ENCODE data around the gene ROBO1. TPM values are rescaled to one million over a fixed set of nuclear protein-coding genes. Genes with fewer than 3 reads are reported as not detected.

ROBO1 gene
- total RNA-seq, 8 experiments from 2014 or later, result 45.0 to 147 (median 67.8) TPM

DNA sequence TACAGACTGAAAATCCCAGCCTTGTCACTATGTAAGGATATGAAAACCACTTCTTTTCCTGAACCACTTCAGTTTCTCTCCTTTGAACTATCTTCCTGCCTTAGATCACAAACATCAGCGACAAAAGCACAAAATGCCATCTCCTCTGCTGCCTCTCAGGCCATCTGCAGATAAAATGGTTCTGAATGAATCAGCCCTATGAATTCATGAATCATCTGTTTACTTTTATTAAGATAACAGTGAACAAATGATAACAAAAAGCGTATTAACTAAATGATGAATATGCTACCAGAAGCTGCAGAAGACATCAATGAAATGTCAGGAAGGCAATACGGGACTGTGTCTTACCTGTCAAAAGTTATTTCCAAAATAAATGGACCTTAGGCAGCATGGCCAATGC, 928.1 kb downstream of the ROBO1 start:
- H3K4me1 ChIP-seq (replicated peaks in 1 of 2), result peaks cover 0 to 12% of the 10 kb centered on the region in 2 donors
- WGBS, 10 experiments, result 20 to 100% (median 61%) methylated on average over 1 to 3 of the region's 3 CpGs
- in situ Hi-C loops (cut with MboI; ENCODE audit: low pct_unique_long_range_greater_than_20kb in 2 of 9, low sequenced_read_pairs in 9 of 9, unreplicated experiment in 9 of 9), result no loop called here
- no peak overlapping the region for H3K4me3 ChIP-seq
- H3K27ac ChIP-seq, result no peak overlapping the region
- no peak for ATAC-seq (replicated peaks in 6 of 8)

DNA sequence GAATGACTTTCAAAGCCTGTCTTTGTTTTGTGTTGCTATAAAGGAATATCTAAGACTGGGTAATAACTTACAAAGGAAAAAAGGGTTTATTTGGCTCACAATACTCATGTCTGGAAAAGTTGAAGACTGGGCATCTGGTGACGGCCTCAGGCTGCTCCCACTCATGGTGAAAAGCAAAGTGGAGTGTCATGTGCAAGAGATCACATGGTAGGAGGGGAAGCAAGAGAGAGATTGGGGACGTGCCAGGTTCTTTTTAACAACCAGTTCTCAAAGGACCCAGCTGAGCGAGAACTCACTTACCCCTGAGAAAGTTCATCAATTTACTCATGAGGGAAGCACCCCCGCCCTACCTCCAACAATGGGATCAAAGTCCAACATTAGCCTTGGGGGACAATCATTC, 929.4 kb downstream of the ROBO1 start:
- Histone ChIP-seq H3K27ac (no peak overlapping the region), H3K4me1 (replicated peaks in 1 of 2) (no peaks in the 10 kb centered on the region), H3K4me3 (no peak overlapping the region)
- in situ Hi-C loops (cut with MboI; ENCODE audit: low pct_unique_long_range_greater_than_20kb in 2 of 9, low sequenced_read_pairs in 9 of 9, unreplicated experiment in 9 of 9), result no loop called here
- no peak for ATAC-seq (replicated peaks in 6 of 8)
- 90 to 100% (median 100%) methylated on average over 1 to 4 of the region's 4 CpGs; no CpG with 5 or more reads in 3 of the 10 experiments for WGBS, 10 experiments

DNA sequence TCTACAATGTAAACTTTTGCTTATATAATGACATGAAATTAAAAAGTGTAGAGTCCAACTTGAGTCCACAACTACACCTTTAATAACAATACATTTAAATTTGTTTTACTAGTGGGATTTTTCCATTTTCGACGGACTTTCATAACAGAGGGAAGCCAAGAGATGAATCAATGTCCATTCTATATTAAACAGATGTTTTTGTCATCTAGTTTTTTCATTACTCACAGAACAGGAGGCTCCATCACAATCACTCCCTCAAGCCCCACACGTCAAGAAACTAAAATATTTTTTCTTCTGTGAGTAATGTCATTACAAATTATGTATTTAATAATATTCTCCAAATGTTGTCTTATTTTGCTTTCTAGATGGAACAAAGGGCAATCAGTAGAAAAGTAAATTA, 932.9 kb downstream of the ROBO1 start:
- Histone ChIP-seq H3K4me1 (replicated peaks in 1 of 2) (no peaks in the 10 kb centered on the region), H3K27ac (no peak overlapping the region), H3K4me3 (no peak overlapping the region)
- in situ Hi-C loops (cut with MboI; ENCODE audit: low pct_unique_long_range_greater_than_20kb in 2 of 9, low sequenced_read_pairs in 9 of 9, unreplicated experiment in 9 of 9), result no loop called here
- ATAC-seq (replicated peaks in 6 of 8), result no peak
- WGBS, 10 experiments, result 33 to 100% (median 94%) methylated on average over 1 to 3 of the region's 3 CpGs; no CpG with 5 or more reads in 1 of the 10 experiments

DNA sequence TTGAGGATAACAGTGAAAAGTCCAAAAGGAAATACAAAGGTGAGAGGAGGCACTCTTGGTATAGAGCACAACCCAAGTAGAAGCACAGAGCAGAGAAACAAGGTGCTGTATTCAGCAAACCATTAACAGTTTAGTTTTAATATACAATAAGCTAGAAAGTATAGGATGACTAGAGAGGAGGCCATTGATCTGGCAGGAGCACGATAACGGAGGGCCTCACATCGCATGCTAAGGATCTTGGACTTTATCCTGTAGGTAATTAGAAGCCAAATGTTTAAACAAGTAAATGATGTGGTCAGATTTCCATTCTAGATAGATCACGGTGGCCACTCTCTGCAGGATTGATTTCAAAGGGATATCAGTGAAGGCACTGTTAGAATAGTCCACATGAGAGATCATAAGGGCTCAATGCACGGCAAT, 935.0 kb downstream of the ROBO1 start:
- in situ Hi-C loops (cut with MboI; ENCODE audit: low pct_unique_long_range_greater_than_20kb in 2 of 9, low sequenced_read_pairs in 9 of 9, unreplicated experiment in 9 of 9), result no loop called here
- WGBS, 10 experiments, result 86 to 100% (median 94%) methylated on average over 1 to 5 of the region's 5 CpGs
- no peak overlapping the region for H3K27ac ChIP-seq
- no peak for ATAC-seq (replicated peaks in 6 of 8)
- H3K4me1 ChIP-seq (replicated peaks in 1 of 2), result peaks cover 0 to 5% of the 10 kb centered on the region in 2 donors
- no peak overlapping the region for H3K4me3 ChIP-seq

DNA sequence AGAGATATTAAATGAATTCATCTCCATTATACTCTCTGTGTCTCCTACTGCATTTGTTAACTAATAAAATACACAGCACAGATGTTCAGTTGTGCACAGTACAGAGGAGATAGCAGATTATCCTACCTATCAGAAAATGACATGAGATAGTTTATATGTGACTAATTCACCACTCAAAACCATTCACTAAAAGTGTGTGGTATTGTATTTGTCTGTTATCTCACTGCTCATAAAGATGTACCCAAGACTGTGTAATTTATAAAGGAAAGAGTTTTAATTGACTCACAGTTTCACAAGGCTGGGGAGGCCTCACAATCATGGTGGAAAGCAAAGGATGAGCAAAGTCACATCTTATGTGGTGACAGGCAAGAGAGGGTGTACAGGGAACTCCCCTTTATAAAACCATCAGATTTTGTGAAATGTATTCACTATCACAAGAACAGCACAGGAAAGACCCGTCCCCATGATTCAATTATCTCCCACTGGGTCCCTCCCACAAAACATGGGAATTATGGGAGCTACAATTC, 936.3 kb downstream of the ROBO1 start:
- Histone ChIP-seq H3K4me3 (no peak overlapping the region), H3K4me1 (replicated peaks in 1 of 2) (peaks cover 0 to 5% of the 10 kb centered on the region in 2 donors), H3K27ac (no peak overlapping the region)
- ATAC-seq (replicated peaks in 6 of 8), result no peak
- WGBS, 10 experiments, result 86 to 100% (median 100%) methylated on average over 1 of the region's 1 CpG; no CpG with 5 or more reads in 5 of the 10 experiments
- in situ Hi-C loops (cut with MboI; ENCODE audit: low pct_unique_long_range_greater_than_20kb in 2 of 9, low sequenced_read_pairs in 9 of 9, unreplicated experiment in 9 of 9), result no loop called here

DNA sequence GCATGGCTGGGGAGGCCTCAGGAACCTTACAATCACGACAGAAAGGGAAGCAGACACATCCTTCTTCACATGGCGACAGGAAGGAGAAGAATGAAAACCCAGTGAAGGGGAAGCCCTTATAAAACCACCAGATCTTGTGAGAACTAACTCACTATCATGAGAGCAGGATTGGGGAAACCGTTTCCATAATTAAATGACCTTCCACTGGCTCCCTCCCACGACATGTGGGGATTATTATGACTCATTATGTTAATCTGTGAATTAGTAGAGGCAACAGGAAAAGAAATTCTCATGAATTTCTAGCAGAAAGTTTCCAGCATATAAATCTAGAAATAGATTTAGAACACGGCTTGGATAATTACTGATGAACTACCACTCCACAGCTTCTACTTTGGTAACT, 937.3 kb downstream of the ROBO1 start:
- H3K27ac ChIP-seq, result no peak overlapping the region
- ATAC-seq (replicated peaks in 6 of 8), result peak in 3 of 8 experiments; percentile 24 to 91 (median 70)
- no peak overlapping the region for H3K4me3 ChIP-seq
- in situ Hi-C loops (cut with MboI; ENCODE audit: low pct_unique_long_range_greater_than_20kb in 2 of 9, low sequenced_read_pairs in 9 of 9, unreplicated experiment in 9 of 9), result no loop called here
- H3K4me1 ChIP-seq (replicated peaks in 1 of 2), result peaks cover 0 to 5% of the 10 kb centered on the region in 2 donors
- WGBS, 10 experiments, result 8 to 100% (median 80%) methylated on average over 1 to 5 of the region's 5 CpGs; no CpG with 5 or more reads in 1 of the 10 experiments

DNA sequence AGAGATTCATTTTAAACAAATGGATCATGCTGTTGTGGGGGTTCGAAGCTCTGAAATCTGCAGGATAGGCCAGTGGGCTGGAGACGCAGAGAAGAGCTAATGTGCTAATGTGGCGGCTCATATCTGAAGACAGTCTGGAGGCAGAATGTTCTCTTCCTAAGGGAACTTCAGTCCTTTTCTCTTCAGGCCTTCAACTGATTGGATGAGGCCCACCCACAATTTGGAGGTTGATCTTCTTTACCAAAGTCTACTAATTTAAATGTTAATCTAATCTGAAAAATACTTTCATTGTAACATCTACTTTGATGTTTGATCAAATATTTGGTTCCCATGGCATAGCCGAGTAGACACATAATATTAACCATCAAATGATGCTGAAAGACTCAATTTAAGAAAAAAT, 940.2 kb downstream of the ROBO1 start:
- no peak overlapping the region for H3K4me3 ChIP-seq
- WGBS, 10 experiments, result 52 to 100% (median 89%) methylated on average over 2 to 4 of the region's 4 CpGs; no CpG with 5 or more reads in 3 of the 10 experiments
- H3K4me1 ChIP-seq (replicated peaks in 1 of 2), result peaks cover 0 to 19% of the 10 kb centered on the region in 2 donors
- in situ Hi-C loops (cut with MboI; ENCODE audit: low pct_unique_long_range_greater_than_20kb in 2 of 9, low sequenced_read_pairs in 9 of 9, unreplicated experiment in 9 of 9), result no loop called here
- no peak overlapping the region for H3K27ac ChIP-seq
- ATAC-seq (replicated peaks in 6 of 8), result no peak

DNA sequence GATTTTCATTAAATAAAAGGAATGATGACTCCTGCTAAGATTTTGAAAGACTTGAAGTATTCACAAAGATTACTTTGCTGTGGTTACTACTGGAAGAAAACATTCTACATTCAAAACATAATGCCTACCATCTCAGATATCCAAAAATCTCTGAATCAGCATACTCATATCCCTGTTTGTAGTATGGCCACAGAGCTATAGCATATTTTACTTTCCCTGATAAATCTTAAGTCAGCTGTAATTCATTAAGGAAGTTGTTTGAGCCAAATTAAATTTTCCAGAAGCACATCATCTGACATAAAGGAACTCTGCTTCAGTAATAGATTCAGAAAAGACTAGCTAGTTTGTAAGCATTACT, 942.0 kb downstream of the ROBO1 start:
- ATAC-seq (replicated peaks in 6 of 8), result no peak
- Histone ChIP-seq H3K4me1 (replicated peaks in 1 of 2) (peaks cover 2 to 22% of the 10 kb centered on the region in 2 donors), H3K27ac (no peak overlapping the region), H3K4me3 (no peak overlapping the region)
- in situ Hi-C loops (cut with MboI; ENCODE audit: low pct_unique_long_range_greater_than_20kb in 2 of 9, low sequenced_read_pairs in 9 of 9, unreplicated experiment in 9 of 9), result no loop called here

DNA sequence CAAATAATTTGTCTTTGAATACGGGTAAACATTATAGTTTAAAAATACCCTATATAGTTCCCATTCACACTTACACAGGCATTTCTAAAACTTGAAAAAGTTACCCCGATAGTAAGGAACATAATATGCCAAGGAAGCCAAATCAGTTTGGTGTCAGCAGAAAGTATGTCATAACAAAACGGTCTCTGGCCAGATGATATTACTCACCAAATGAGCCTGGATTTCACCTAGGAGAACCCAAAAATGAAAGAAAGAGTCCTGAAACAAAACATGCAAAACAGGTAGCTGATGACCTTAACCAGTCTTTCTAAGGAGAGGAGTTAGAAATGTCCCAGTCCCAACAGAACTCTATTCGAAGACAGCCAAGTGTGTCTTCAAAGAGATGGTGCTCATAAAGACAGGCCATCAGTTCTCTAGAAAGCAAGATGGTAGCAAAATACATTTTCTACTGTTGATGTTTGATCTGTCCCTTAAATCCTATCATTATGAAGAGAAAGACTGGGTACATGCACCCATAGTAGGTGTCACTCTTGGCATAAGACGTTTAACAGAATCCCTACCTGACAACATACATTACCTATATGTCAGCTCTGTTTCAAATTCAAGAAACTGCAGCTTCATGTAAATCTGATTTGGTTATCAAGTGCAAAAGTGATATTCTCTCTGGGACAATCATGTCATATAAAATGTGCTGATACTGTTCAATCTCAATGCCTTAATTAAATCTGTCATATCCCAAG, 942.5 kb downstream of the ROBO1 start:
- no peak overlapping the region for H3K4me3 ChIP-seq
- in situ Hi-C loops (cut with MboI; ENCODE audit: low pct_unique_long_range_greater_than_20kb in 2 of 9, low sequenced_read_pairs in 9 of 9, unreplicated experiment in 9 of 9), result no loop called here
- WGBS, 10 experiments, result 52 to 78% (median 71%) methylated on average over 3 to 5 of the region's 5 CpGs
- ATAC-seq (replicated peaks in 6 of 8), result no peak
- no peak overlapping the region for H3K27ac ChIP-seq
- H3K4me1 ChIP-seq (replicated peaks in 1 of 2), result peaks cover 2 to 22% of the 10 kb centered on the region in 2 donors

DNA sequence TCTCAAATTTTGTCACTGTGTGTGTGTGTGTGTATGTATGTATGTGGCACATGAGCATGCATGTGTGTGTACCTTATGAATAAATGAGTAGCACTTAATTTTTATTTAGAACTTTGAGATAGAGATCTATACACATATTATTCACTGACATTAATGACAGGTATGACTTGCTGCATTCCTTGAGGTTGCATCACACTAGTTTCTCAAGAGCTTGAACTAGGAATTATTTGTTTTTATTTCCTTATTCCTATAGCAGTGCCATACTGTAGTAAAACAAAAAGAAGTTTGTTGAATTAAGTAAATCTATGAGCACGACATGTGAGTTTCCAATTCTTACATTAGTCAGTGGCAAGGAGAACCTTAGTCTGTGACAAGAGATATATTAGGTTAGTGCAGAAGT, 943.9 kb downstream of the ROBO1 start:
- in situ Hi-C loops (cut with MboI; ENCODE audit: low pct_unique_long_range_greater_than_20kb in 2 of 9, low sequenced_read_pairs in 9 of 9, unreplicated experiment in 9 of 9), result loop anchor here in 1 of 9 experiments (25.0 kb wide), 1 partner anchor 162 kb away; no protein-coding TSS in a partner anchor
- 63 to 100% (median 100%) methylated on average over 1 of the region's 1 CpG; no CpG with 5 or more reads in 1 of the 10 experiments for WGBS, 10 experiments
- peaks cover 2 to 22% of the 10 kb centered on the region in 2 donors for H3K4me1 ChIP-seq (replicated peaks in 1 of 2)
- H3K27ac ChIP-seq, result no peak overlapping the region
- no peak overlapping the region for H3K4me3 ChIP-seq
- ATAC-seq (replicated peaks in 6 of 8), result peak in 3 of 8 experiments; percentile 32 to 65 (median 56)

DNA sequence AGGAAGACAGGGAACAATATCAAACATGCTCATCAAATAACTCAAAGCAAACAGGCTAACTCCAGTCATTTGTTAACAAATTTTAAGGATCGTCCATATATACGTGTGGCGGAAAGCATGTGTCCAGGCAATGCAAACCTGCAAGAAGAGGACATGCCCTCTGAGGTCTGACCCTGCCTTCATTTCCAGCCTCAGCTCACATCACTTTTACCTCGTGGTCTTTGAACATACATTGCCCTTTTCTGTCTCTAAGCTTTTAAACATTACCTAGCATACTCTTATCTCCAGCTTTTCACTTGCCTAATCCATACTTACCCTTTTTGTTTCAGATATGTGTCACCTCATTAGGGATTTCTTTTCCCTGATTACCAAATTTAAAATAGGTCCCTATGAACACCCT, 944.4 kb downstream of the ROBO1 start:
- ATAC-seq (replicated peaks in 6 of 8), result no peak

DNA sequence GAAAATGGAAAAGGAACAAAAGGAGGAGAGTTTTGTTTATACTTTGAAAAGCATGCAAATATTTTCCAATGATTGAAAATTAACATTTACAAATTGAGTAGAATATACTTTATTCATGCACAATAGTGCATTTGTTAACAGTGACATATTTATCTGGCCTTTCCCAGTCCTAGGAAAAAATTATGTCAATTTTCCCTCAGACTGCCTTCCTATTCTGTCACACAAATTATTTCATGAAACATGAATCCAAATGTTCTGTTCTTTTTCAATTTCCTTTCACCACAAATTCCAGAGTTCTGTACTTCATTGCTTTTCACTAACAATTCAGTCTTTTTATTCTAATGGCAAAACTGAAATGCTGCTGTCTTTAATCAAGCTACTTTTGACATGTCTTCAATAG, 945.1 kb downstream of the ROBO1 start:
- Histone ChIP-seq H3K27ac (no peak overlapping the region), H3K4me3 (no peak overlapping the region), H3K4me1 (replicated peaks in 1 of 2) (peaks cover 2 to 16% of the 10 kb centered on the region in 2 donors)
- ATAC-seq (replicated peaks in 6 of 8), result peak in 3 of 8 experiments; percentile 56 to 62 (median 57)
- in situ Hi-C loops (cut with MboI; ENCODE audit: low pct_unique_long_range_greater_than_20kb in 2 of 9, low sequenced_read_pairs in 9 of 9, unreplicated experiment in 9 of 9), result loop anchor here in 1 of 9 experiments (25.0 kb wide), 1 partner anchor 160 kb away; no protein-coding TSS in a partner anchor

More for the DNA sequence above, 944.4 kb downstream of the ROBO1 start:
- WGBS, 10 experiments, result 70 to 96% (median 89%) methylated on average over 2 to 4 of the region's 4 CpGs; no CpG with 5 or more reads in 3 of the 10 experiments
- H3K4me1 ChIP-seq (replicated peaks in 1 of 2), result peaks cover 2 to 22% of the 10 kb centered on the region in 2 donors
- in situ Hi-C loops (cut with MboI; ENCODE audit: low pct_unique_long_range_greater_than_20kb in 2 of 9, low sequenced_read_pairs in 9 of 9, unreplicated experiment in 9 of 9), result loop anchor here in 1 of 9 experiments (25.0 kb wide), 1 partner anchor 161 kb away; no protein-coding TSS in a partner anchor
- no peak overlapping the region for H3K27ac ChIP-seq
- H3K4me3 ChIP-seq, result no peak overlapping the region

DNA sequence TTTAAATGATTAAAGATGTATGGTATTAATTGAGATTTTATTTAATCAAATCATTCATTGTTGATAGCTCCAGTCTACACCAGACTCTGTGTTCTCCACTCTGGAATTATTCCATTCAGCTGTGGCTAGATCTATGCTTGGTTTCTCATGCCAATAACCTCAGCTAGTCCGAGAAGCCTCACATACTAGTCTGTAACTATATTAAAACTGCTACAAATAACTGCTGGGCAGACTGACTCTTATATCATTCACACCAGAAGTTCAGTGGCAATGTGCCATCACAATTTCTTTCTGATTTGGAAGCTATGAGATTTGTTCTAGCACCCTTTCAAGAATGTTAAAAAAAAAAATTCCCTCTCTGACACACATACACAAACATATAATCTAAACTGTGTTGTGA, 947.3 kb downstream of the ROBO1 start:
- no peak overlapping the region for H3K4me3 ChIP-seq
- in situ Hi-C loops (cut with MboI; ENCODE audit: low pct_unique_long_range_greater_than_20kb in 2 of 9, low sequenced_read_pairs in 9 of 9, unreplicated experiment in 9 of 9), result loop anchor here in 1 of 9 experiments (25.0 kb wide), 1 partner anchor 158 kb away; no protein-coding TSS in a partner anchor
- peaks cover 2 to 16% of the 10 kb centered on the region in 2 donors for H3K4me1 ChIP-seq (replicated peaks in 1 of 2)
- no peak overlapping the region for H3K27ac ChIP-seq
- 60 to 100% (median 80%) methylated on average over 1 of the region's 1 CpG; no CpG with 5 or more reads in 4 of the 10 experiments for WGBS, 10 experiments
- no peak for ATAC-seq (replicated peaks in 6 of 8)
